IMR-90 (cell line): ENCODE measurements around the gene THADA.

ENCODE experiments used
- BHLHE40 ChIP-seq: fragments of 150-350 bp; IDR thresholded peaks from 2 replicates; pipeline ENCODE4 v1.6.1; 2016; ENCODE audit warnings: mild to moderate bottlenecking, low read depth, low read length
- CEBPB ChIP-seq: IDR thresholded peaks from 2 replicates; pipeline ENCODE4 v1.6.1; 2012; ENCODE audit warnings: low read depth, low read length, improper control_type of control experiment
- CTCF ChIP-seq: conservative IDR thresholded peaks from 2 replicates; pipeline ENCODE4 v1.5.1; 2012; ENCODE audit warnings: mild to moderate bottlenecking, low read depth, low read length, improper control_type of control experiment
- MAZ ChIP-seq: IDR thresholded peaks from 2 replicates; pipeline ENCODE4 v1.6.1; 2012; ENCODE audit warnings: low read depth, mild to moderate bottlenecking, low read length, improper control_type of control experiment, moderate library complexity, borderline replicate concordance
- POLR2A ChIP-seq: IDR thresholded peaks from 2 replicates; pipeline ENCODE4 v1.6.1; 2012; ENCODE audit warnings: mild to moderate bottlenecking, low read depth, low read length
- RAD21 ChIP-seq: IDR thresholded peaks from 2 replicates; pipeline ENCODE4 v1.6.1; 2012; ENCODE audit warnings: low read length, improper control_type of control experiment
- SMC3 ChIP-seq: fragments of 150-350 bp; IDR thresholded peaks from 2 replicates; pipeline ENCODE4 v1.6.1; 2016; ENCODE audit warnings: low read depth, mild to moderate bottlenecking, antibody characterized with exemption, low read length, moderate library complexity
- USF2 ChIP-seq: fragments of 150-350 bp; IDR thresholded peaks from 2 replicates; pipeline ENCODE4 v1.6.1; 2017; ENCODE audit warnings: mild to moderate bottlenecking, antibody characterized with exemption, low read length, low read depth

GRCh38 chr2:43478412-43479086 is 117.3 kb downstream of the THADA start:
- TF ChIP-seq CTCF, result no peak
- no peak for TF ChIP-seq POLR2A
- TF ChIP-seq USF2, result no peak
- TF ChIP-seq MAZ, result no peak
- TF ChIP-seq SMC3, result no peak
- no peak for TF ChIP-seq BHLHE40
- no peak for TF ChIP-seq RAD21
- TF ChIP-seq CEBPB, result no peak
